RPMI8226 (cell line): ENCODE results near the gene CXCR3.
A peak's percentile ranks its signal among the peaks of the same experiment; 100 is the strongest.
"Not testable (repeated sequence)": the region's sequence is repeated elsewhere in the genome, so short reads cannot be mapped to it uniquely, and the experiment has no call there.

ENCODE experiments used
- DNase-seq: peaks from one replicate; pipeline ENCODE4 v3.0.0-alpha.2; 2015

CXCR3 gene

GRCh38 chrX:71636438-71637252, 18.3 kb upstream of the CXCR3 start:
- peak; percentile 75 for DNase-seq

- DNase-seq, result no peak
These were observed 16.1 kb upstream of the CXCR3 start for GRCh38 chrX:71634366-71634765.

- DNase-seq, result no peak
These were observed 14.8 kb upstream of the CXCR3 start for GRCh38 chrX:71632923-71633657.

GRCh38 chrX:71629467-71629866, 11.2 kb upstream of the CXCR3 start:
- DNase-seq, result peak; percentile 60

- peak; percentile 65 for DNase-seq
These were observed 9.5 kb upstream of the CXCR3 start for GRCh38 chrX:71627588-71628404.

- DNase-seq, result no peak
These were observed 8.3 kb upstream of the CXCR3 start for GRCh38 chrX:71626576-71626975.

GRCh38 chrX:71625471-71625870, 7.2 kb upstream of the CXCR3 start:
- DNase-seq, result no peak

GRCh38 chrX:71623714-71624113, 5.4 kb upstream of the CXCR3 start:
- no peak for DNase-seq

- peak; percentile 94 for DNase-seq
These were observed 4.5 kb upstream of the CXCR3 start for GRCh38 chrX:71622576-71623450.

GRCh38 chrX:71622032-71622575, 3.8 kb upstream of the CXCR3 start:
- DNase-seq, result no peak

- DNase-seq, result no peak
These were observed 3.3 kb upstream of the CXCR3 start for GRCh38 chrX:71621603-71622002.

GRCh38 chrX:71619986-71620385, 1.7 kb upstream of the CXCR3 start:
- DNase-seq, result peak; percentile 33

GRCh38 chrX:71619193-71619592, 882 bp upstream of the CXCR3 start:
- DNase-seq, result no peak

GRCh38 chrX:71618787-71619186, 476 bp upstream of the CXCR3 start:
- DNase-seq, result no peak

GRCh38 chrX:71617742-71618141, 569 bp downstream of the CXCR3 start:
- no peak for DNase-seq

GRCh38 chrX:71616672-71617529, 1.4 kb downstream of the CXCR3 start:
- DNase-seq, result no peak

- DNase-seq, result no peak
These were observed 2.4 kb downstream of the CXCR3 start for GRCh38 chrX:71615954-71616353.

GRCh38 chrX:71615056-71615455, 3.3 kb downstream of the CXCR3 start:
- DNase-seq, result no peak

- no peak for DNase-seq
These were observed 6.1 kb downstream of the CXCR3 start for GRCh38 chrX:71612256-71612655.

- DNase-seq, result not testable (repeated sequence)
These were observed 6.6 kb downstream of the CXCR3 start for GRCh38 chrX:71611736-71612135.
